IPS-18c (cell line): ENCODE data around the gene ESPL1.
"Not testable (repeated sequence)": the region's sequence is repeated elsewhere in the genome, so short reads cannot be mapped to it uniquely, and the experiment has no call there.

Experiments used
- H3K4me3 ChIP-seq: 2 replicates; pipeline ENCODE4 v1.7.0; 2013; ENCODE audit warnings: low read depth, mild to moderate bottlenecking, low read length, moderate library complexity; ENCODE audit not compliant: insufficient read depth
- H3K9me3 ChIP-seq: one replicate; pipeline ENCODE4 v1.6.1; 2013; ENCODE audit warnings: mild to moderate bottlenecking, low read length, moderate library complexity; ENCODE audit not compliant: control insufficient read depth, insufficient read depth

ESPL1 gene

DNA sequence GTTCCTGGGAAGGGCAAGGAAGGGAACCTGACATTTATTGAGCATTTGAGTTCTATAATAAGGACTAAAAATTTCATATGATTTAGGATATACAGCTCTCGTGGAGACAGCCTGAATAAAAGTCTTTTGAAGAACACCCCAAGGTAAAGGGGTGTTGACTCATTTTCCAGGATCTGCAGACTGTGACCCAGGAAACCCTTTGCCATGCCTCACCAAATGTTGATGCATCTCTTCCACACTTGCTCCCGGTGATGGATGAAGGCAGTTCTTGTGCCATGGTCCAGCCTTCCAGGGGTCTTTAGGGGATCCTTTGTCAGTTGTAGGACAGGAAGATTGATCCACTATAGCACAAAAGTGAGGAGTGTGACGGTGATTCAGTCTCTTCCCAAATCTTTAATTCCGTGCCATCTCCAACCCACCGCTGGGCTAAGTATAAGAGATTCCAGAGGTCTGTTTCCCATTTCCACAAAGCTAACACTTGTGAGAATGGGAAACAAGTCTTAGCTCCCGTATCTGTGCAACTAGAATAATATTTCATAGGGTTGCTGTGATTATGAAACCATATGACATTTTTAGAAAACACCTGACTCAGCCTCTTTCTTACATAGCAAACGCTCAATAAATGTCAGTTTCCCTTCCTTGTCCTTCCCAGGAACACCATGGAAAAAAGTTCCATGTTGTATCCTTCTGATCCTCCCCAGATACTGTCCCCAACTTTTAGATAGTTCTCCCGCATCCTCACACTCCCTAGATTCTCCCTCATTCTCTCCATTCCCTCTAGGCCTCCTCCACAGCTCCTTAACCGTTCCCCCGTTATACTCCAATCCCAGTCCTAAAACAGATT is 52.5 kb downstream of the ESPL1 start:
- Histone ChIP-seq H3K9me3 (no peaks in the 10 kb centered on the region), H3K4me3 (peak overlapping the region; percentile 89)

DNA sequence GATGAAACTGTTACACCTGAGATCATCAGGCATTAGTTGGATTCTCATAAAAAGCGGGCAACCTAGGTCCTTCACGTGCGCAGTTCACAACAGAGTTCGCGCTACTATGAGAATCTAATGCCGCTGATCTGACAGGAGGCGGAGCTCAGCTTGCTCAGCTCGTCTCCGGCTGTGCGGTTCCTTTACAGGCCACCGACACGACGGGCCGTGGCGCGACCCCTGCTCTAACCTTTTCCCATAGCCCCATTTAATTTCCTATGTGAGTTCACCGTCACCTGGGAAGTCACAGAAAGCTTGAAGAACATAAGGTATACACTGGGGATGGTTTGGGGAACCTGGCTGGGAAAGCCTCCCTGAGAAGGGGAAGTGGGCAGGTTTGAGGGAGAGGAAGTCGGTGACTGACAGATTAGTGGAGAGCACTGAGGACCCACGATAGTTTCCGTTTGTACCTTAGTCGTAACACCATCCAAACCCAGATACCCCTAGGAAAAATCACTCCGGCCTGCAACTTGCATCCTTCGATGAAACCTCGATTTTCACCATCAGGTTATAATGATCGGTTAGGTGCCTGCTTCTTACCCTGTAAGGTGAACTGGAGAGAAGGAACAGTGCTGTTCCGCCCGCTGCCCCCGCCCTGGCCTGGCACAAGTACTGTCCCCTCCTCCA is 56.1 kb downstream of the ESPL1 start:
- Histone ChIP-seq H3K4me3 (peak overlapping the region; percentile 63; the same call in 1 of the 2 replicates), H3K9me3 (no peaks in the 10 kb centered on the region)

DNA sequence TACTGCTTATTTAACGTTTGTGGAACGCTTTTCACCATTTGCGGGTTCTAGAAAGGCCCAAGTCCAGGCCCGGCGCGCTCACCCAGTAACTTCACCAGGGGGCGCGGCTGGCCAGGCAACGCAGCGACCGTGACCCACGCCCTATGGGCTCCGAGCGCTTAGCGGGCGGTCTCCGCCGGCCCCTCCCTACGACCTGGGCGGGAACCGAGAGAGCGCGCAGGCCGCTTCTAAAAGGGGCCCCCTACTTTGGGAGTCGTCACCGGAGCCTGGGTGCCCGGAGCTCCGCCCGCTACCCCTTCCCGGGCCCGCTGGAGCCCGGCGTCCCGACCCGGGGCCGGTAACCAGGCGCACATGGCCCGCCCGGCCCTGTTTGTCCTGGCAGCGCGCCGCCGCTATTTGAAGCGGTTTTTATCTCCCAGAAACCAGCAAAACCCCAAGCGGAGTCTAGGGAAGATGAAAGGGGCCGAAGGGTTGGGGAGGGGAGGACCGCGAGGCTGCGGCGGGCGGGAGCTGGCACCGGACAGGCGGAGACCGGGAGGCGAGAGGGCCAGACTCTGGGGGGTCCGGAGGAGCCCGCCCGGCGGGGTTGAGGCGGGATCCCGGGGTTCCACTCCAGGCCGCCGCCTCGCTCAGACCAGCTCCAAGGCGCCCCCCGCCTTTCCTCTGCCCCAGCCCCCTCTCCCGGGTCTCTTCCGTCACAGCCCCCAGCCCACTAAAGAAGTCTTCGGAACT is 56.8 kb downstream of the ESPL1 start:
- peak overlapping the region; percentile 63; the same call in 1 of the 2 replicates for H3K4me3 ChIP-seq
- H3K9me3 ChIP-seq = no peaks in the 10 kb centered on the region

DNA sequence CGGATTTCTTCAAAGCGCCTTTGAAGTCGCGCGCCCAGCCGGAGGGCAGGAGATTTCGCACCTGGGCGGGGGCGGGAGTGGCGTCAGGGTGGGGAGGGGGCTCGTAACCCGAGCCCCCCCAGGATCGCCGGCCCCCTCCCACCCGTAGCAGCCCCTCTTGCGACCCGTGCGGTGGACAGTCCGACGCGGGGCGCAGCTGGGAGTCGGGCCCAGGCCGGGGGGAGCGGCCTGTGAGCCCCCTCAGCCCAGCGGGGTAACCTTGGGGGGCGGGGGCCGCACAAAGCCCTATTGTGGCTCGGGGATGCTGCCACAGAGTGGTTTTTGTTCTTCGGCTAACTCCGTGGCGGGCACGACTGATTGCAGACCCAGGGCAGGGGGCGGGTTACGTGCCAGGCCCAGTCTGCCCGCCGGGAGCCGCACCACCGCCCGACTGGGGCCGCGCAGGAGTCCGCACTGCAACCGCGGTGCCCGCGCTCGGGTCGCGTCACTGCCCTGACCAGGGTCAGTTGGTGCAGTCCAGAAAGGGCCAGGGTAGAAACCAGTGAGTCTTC is 57.5 kb downstream of the ESPL1 start:
- Histone ChIP-seq H3K4me3 (peak overlapping the region; percentile 63; the same call in 1 of the 2 replicates), H3K9me3 (no peaks in the 10 kb centered on the region)

DNA sequence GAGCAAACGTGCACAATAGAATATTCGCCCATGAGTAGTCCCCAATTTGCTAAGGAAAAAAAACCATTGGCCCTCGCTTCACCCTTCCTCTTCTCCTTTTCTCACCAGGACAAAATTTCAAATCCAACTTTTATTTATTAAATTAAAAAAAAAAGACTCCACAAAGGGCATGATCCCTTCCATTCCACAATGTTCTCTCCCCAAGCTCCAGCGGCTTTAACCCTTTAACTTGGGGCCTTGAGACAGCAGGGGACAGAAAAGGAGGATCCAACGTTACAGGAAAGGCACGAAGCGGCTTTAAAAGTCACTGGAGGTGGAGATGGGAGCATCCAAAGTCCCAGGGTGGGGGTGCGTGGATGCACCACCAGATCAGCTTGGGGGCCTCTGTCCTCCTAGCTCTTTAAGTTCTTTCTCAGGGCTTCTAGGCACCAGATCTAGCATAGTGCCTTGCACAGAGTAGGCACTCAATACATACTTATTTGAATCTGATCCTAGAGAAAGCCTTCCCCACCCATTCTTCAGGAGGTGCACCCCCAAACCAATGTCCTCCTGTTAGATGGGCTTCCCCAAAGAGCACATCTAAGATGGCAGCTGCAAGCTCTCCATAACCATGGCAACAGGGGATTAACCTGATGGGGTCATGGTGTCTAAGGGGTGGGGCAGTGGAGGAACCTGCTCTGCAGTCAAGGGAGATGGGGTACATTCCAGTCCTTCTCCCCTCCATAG is 58.5 kb downstream of the ESPL1 start:
- Histone ChIP-seq H3K9me3 (no peaks in the 10 kb centered on the region), H3K4me3 (peak overlapping the region; percentile 63; the same call in 1 of the 2 replicates)

DNA sequence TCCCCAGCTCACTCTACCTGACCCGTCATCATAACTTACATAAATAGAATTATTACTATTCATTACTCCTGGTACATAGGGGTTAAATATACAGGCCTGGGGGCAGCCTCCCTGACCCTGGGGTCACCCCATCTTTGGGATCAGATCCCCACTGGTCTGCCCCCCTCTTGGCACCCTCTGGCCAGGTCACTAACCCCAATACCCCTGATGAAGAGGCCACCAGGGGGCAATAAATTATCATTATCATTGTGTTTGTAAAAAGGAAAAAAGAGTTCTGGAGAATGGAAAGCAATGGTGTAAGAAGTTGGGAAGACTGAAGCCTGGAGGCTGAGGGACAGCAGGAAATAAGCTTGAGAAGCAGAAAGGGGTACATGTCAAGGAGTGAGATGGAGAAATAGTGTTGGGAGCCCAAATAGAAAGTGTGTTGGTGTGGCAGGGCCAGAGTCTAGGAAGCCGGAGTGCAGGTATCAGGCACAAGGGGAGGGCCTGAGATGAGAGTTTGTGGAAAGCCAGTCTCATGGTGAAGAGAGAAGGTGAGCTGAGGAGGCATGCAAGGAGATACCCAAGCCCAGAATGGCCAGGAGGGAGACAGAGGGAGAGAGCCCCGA is 59.4 kb downstream of the ESPL1 start:
- no peaks in the 10 kb centered on the region for H3K9me3 ChIP-seq
- no peak overlapping the region for H3K4me3 ChIP-seq

DNA sequence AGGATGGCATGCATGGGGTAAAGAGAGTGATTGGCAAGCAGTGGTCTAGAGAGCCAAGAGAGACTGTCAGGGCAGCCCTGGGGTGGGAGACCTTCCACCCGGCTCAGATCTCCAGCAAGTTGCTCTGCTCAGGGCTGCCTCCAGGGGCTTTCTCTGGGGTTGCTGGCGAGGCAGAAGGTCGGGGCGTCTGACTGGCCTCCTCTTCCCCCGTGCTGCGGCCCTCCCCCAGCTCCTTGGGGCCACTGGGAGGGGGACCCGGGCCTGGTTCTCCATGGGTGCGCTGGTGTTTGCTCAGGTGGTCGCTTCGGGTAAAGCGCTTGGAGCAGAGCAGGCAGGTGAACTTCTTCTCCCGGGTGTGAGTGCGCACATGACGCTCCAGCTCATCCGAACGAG is 59.9 kb downstream of the ESPL1 start:
- no peaks in the 10 kb centered on the region for H3K9me3 ChIP-seq
- H3K4me3 ChIP-seq = no peak overlapping the region

DNA sequence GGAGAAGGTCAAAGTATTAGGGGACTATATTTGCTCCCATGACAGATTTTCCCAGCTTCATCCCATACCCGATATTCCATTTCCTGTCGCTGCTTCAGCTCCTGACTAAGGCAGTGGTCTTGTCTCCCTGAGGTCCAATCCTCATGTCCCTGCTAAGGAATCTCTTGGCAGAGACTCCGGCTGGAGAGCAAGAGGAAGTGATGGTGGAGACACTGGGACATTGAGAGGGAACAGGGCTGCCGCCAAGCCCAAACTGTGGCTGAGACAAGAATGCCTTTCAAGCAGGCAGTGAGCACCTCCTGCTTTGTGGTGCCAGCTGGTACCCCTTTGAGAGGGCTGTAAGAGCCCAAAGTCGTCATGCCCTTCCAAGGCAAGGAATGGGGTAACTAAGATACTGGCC is 62.6 kb downstream of the ESPL1 start:
- Histone ChIP-seq H3K9me3 (no peaks in the 10 kb centered on the region), H3K4me3 (no peak overlapping the region)

DNA sequence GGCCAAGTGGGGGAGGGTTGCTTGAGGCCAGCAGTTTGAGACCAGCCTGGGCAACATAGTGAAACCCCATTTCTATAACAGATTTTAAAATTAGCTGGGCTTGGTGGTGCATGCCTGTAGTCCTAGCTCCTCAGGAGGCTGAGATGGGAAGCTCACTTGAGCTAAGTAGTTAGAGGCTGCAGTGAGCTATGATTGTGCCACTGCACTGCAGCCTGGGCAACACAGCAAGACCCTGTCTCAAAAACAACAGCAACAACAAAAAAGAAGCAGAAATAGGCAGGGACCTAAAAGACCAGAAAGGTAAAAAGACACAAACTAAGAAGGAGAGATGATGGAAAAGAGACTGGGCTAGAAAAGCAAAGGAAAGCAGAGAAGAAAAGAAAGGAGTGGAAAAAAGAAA is 64.2 kb downstream of the ESPL1 start:
- H3K4me3 ChIP-seq, H3K9me3 ChIP-seq: not testable (repeated sequence)

DNA sequence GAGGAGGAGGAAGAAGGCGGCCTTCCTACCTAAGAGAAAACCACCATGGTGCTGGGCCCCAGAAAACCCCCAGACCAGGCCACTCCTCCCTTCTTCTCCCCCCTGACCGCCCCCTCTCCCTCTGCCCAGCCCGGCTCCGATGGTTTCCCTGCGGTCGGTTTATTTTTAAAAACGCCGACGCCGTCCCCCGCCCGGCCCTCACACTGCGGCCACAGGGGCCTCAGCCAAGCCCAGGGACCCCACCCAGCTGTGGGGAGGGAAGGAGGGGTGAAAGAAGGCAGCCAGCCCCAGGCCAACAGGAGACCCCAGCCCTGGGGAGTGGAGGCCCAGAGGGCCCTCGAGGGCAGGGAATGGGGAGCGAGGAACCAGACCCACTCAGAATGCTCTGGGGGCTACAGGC is 64.6 kb downstream of the ESPL1 start:
- Histone ChIP-seq H3K4me3 (no peak overlapping the region), H3K9me3 (no peaks in the 10 kb centered on the region)

DNA sequence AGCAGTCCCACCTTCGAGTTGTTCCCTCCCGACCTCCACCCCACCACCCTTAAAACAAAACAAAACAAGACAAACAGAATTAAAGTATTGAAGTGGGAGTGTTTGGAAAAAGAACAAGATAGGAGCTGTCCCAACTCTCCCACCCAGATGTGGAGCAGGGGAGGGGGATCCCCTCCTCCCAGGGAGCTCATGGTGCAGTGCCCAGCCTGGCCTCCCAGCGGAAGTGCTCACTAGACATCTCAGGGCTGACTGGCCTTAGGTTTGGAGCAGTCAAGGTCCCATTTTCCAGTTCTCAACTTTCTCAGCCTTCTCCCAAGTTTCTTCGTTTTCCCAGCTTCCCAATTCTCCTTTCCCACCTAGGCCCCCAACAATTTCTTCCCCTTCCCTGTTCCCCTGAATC is 65.2 kb downstream of the ESPL1 start:
- no peak overlapping the region for H3K4me3 ChIP-seq
- no peaks in the 10 kb centered on the region for H3K9me3 ChIP-seq

DNA sequence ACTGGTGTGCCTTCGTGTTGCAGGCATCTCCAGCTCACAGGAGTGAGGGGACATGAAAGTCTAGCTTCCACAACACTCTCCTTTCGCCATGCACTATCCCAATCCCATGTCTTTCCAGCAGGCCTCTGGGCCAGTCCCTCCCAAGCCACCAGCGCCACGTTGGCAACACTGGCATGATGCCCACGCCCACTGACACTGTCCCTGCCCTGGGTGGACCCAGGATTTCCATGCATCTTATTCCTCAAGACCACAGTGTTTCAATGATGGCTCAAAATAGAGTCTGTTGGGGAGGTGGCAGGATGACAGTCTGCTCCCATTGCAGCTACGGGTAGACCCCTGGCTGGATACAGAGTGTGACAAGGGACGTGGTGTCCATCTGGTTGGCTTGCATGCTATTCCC is 65.7 kb downstream of the ESPL1 start:
- no peaks in the 10 kb centered on the region for H3K9me3 ChIP-seq
- H3K4me3 ChIP-seq = no peak overlapping the region

DNA sequence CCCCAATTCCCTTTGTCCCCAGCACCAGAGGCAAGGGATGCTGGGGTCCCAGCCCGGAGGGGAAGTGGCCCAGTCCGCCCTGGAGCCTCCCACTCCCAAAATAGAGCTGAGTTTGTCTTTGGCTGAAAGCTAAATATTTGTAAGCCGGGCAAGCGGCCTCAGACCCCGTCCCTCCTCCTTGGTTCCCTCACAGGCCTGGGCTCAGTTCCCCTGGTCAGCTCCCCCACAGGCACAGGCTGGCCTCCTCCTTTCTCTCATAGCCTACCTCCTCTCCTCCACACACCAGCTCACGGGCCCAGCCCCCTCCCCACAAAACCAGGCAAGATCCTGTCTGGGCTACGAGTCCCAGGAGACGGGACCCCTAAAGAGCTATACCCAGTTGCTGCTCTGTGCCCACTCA is 66.7 kb downstream of the ESPL1 start:
- H3K4me3 ChIP-seq = no peak overlapping the region
- no peaks in the 10 kb centered on the region for H3K9me3 ChIP-seq

DNA sequence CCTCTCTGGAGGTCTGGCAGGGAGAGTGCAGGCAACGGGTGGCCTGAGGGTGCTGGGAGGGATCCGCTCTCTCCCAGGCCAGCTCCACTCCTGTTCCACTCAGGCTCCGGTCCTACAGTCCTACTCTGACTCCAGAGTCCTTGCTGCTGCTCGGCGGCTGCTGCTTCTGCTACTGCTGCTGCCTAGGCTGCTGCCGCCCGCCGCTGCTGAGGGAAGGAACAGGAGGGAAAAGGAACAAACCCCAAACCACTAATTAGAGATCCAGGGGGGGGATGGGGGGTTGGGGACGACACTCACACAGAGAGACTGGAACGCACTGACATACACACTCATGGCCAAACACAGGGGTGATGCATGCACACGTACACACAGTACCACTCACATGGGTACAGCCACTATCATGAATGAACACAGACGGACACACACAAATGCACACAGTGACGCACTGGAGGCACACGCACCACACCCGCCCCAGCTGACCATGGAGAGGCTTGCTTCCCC is 68.1 kb downstream of the ESPL1 start, which contains the start of gene SP7:
TSS of gene SP7 (minus strand) at position 174 of the 501 bp plus-strand sequence. CDS start 708 bp downstream, outside the sequence.
- H3K4me3 ChIP-seq = 0 out of 2 replicates have a peak within 1 kb of the TSS, but pooled peaks have one; percentile 9
- no peaks in the 10 kb centered on the region for H3K9me3 ChIP-seq

DNA sequence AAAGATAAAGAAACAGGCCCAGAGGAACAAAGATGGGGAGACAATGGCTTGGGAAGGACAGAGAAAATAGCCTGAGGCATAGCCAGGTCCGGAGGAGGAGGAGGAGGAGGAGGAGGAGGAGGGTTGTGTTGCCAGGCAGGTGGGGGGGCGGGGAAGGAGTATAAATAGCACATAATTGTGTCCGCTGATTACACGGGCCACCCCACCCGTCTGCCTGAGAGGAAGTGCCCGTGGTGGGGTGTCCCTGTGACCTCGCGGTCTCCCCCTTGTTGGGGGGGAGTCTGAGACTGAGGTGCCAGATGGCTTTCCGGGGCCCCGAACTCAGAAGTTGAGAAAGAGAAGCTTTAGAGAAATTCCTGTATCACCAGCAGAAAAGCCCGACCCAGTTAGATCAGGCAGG is 69.9 kb downstream of the ESPL1 start:
- Histone ChIP-seq H3K4me3 (no peak overlapping the region), H3K9me3 (no peaks in the 10 kb centered on the region)

DNA sequence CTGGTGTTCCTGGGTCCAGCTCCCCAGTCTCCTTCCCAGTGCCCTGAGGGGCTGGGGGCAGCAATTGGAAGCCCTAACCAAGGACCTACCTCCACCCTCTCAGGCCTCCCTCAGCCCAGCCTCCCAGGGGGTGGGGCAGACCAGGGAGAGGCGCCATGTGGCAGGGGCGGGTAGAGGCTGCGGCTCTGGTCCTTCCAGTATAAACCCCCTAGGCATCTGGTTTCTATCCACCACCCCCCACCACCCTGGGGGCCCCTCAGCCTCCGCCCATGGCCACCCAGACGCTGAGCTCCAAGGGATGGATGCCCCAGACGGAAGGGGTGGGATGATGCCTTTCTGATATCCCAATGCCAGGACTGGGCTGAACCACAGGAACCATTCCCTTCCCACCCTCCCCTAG is 70.8 kb downstream of the ESPL1 start:
- Histone ChIP-seq H3K9me3 (no peaks in the 10 kb centered on the region), H3K4me3 (no peak overlapping the region)
